ENCODE measurements around the gene NOS1AP.
A peak's percentile ranks its signal among the peaks of the same experiment; 100 is the strongest.

NOS1AP gene

DNA sequence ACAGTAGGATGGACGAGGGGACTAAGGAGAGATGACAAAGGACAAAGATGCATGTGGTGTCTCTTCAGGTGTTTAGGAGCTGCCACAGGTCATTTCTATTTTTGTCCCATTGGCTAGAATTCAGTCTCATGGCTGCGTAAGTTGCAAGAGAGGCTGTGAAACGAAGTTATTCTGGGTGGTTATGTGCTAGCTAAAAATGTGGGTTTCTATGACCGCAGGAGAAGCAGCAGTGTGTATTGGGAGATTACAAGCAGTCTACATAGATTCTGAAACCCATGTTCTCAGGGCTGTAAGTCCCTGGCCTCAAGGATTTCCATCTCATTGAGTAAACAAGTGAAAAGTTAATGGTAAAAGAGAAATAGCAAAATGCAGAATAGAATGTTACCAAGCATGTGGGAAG lies 196.5 kb downstream of the NOS1AP start:
- no peak for DNase-seq

DNA sequence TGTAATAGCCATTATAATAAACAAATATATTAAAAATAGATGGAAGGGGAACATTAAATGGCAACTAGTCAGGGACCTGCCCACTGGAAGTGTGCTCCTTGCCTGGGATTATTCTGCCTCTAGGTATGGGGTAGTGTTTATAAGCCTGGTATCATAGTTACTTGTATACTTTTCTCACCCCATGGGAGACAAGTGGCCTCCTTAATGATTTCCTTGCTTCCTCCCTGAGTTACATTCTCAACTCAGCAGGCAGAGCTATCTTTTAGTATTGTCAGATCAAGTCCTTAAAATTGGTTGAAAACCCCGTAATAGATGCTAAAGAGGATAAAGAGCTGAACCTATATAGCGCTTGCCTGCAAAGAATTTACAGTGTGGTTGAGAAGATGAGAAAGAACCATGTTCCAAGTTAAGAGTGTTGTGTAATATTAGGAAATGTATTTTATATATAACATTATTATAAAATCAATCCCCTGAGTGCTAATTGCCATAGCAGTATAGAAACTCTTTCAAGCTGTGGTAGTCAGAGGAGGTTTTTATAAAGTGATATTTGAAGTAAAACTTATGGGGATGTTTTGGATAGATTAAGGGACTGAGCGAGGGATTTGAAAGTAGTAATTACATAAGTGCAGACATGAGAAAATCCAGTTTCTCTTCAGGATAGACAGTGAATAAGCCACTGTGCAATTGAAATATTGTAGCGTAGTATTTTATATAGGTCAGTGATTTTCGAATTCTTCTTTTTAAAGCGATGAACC lies 200.7 kb downstream of the NOS1AP start:
- DNase-seq, result no peak

DNA sequence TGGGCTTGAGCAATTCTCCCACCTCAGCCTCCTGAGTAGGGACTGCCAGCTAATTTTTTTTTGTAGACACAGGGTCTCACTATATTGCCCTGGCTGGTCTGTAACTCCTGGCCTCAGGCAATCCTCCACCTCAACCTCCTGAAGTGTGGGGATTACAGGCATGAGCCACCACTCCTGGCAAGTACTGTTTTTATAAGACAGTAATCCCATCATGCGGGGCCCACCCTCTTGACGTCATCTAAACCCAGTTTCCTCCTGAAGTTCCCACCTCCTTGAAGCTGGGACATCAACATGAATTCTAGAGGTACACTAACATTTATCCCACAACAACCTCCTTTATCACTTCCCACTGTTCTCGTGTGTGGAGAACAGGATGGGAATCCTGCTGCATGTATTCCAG lies 202.5 kb downstream of the NOS1AP start:
- no peak for DNase-seq

DNA sequence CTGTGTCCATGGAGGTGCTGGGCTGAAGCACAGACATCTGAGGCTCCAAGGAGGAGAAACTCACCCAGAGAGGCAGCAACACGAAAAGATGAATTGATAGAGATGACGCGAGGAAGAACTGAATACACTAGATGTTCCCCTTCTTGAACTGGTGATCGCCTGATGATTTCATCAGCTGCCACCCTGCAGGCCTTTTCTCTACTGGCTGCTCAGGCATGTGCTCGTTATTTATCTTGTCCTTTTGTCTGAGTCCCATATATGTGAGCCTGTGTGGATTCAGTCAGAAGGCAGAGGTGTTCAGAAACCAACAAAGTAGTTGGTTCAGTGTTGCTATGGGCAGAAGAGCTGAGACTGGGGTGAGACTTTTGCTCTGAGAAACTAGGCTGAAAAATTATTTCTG lies 202.9 kb downstream of the NOS1AP start:
- no peak for DNase-seq

DNA sequence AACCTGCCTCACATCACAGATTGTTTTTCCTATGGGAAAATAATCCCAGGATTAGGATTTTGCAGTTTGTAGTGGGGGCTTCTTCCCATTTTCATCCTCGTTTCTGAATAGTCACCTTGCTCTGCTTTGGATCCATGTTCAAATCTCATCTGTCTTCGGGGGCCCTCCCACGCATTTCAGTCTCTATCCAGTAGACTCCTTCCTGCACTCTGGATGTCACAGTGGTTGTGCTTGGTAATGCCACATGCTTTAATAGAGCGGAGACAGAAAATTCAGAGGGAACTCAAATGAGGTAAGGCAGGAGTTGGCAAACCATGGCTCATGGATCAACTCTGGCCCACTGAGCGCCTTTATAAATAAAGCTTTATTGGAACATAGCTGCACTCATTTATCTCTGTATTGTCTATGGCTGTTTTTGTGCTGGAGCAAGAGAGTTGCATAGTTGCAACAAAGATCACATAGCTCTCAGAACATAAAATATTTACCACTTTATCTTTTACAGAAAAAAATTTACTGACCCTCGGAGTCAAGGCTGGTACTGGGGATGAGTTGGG lies 206.2 kb downstream of the NOS1AP start:
- DNase-seq, result no peak

DNA sequence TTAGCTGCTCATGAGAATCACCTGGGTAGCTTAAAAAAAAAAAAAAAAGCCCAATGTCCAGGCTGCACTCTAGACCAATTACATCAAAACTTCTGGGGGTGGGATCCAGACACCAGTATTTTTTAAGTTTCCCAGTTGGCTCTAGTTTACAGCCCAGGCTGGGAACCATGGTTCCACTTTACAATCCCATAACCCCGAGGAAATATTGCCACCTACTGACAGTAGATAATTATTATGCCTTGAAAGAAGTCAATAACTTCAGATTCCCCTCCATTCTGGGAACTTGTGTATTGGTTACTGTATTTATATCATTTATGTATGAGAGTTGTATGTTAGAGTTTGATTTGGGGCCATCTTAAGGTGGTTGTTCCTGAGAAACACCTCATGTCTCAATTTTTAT lies 207.0 kb downstream of the NOS1AP start:
- DNase-seq, result peak; percentile 22

DNA sequence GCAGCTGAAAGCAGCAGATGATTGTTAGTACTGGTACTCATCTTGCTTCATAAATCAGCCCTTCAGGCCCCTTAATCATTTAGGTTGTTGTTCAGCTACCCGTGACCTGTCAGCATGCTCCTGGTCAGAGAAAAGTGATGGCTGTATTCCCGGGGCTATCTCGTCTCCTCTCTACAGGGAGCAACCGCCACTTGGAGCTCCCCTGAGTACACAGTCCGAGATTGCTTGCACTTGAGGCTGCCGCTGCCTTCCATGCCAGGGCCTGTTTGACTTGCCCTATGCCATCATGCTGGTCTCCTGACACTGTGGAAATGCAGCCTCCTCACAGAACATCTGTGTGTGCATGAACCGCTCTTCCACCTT lies 209.6 kb downstream of the NOS1AP start:
- no peak for DNase-seq

DNA sequence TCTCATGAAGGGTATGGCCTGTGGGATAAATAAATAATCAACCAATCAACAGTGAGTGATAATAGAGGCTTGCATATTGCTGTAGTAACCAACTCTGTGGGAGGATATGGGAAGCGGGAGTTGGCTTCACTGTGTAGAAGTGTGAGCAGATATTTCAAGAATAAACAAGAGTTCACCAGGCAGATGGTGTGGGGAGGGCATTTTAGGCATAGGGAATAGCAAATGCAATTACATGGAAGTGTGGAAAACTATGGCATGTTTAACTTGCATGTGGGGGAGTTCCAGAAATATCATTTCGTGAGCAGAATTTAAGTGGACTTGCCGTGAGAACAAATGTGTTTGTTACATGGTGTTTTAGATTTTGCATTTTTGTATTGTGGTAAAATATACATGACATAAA lies 211.9 kb downstream of the NOS1AP start:
- no peak for DNase-seq

DNA sequence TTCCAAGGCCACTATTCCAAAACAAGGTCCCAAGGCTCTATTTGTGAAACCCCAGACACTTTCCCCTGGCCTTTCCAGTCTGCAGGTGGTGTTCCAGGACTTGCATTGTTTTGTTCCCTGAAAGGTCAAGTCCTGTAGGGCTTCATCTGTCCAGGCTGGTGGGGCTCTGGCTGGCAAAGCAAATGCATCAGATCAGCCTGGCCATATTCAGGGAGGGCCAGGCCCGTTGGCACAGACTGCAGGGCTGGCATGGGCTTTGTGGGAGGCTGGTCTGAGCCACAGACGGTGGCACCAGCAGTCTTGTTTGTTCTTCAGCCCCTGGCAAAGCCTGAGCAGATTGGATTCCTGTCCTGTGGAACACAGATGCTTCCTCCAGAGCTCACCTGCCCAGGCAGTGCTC lies 214.2 kb downstream of the NOS1AP start:
- no peak for DNase-seq

DNA sequence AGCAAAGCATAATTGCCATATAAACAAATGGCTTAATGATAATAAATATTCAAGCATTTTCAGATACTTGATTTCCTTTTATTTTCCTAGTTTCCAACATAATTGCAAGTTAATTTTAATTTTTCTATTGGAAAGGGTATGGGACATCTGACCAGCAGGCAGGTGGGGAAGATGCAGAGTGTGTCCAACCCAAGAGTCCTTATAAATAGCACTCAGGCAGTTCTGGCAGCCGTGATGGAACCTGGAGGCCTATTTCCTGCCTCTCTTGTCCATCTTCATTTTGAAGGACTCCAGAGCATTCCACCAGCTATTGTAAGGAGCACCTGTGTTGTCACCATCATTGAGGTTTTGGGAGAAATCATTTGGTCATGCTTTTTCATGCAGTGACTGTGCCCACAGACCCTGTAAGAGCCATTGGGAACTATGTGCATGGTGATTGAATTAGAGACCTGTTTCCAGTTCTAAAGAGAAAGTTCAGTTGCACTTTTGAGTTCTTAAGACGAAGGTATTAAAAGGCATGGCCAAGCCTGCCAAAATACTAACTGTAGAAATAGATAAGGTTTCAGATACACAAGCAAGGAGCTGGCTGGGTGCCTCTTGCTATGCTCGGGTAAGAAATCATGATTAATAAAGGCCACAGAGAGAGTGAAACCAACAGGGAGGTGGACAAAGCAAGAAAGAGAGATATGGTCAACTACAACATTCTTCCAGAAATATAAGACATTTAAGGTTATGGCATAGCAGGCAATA lies 214.9 kb downstream of the NOS1AP start:
- DNase-seq, result no peak

DNA sequence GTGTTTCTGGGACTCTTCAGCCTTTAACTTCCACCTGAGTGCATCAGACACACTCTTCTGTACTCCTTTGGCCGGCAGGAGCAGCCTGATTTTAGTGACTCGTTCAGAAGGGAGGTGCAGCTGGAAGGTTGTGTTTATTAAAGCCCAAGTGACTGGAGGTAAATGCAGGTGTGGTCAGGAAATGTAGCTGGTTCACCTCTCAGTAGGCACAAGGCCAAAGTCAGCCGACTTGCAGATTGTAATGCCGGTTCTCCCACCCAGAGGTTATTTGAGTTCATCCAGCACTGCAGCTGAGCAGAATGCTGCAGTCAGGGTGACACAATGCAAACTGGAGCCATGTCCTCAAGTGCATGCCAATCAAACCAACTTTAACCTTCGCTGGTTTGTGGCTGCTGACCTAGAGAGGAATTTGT lies 215.7 kb downstream of the NOS1AP start:
- no peak for DNase-seq

DNA sequence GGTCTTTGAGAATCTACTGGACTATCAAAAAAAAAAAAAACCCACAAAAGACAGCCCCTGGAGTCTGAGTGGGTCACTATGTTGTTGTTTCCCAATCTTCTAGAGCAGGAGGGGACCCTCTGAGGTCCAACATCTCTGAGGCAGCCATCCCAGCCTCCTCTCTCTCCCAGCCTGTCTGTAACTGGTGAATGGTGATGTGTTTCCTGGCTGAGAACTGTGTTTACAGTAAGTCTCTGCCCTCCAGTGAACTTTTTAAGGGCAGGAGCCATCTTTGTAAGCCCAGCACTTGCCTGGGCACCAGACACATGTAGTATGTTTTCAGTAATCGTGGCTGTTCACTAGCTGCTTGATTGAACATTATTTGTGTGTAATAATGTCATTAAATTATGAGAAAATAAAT lies 221.5 kb downstream of the NOS1AP start:
- no peak for DNase-seq

DNA sequence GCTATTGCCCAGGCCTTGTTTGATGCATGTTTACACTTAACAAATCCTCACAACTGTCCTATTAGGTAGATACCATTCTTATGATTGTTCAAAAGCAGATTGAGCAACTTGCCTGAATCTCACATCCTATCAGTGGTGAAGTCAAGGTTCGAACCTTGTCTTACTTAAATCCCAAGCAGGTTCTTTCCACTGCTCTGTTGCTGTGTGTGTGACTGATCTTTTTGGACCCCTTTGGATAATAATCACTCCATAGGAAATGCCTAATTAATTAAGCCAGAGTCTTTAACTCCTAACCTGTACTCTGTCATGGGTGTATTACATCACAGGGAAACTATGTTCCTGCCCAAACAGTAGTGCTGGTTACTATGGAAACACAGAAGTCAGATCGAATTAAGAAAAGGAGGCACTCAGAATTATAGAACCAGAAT lies 222.9 kb downstream of the NOS1AP start:
- no peak for DNase-seq

DNA sequence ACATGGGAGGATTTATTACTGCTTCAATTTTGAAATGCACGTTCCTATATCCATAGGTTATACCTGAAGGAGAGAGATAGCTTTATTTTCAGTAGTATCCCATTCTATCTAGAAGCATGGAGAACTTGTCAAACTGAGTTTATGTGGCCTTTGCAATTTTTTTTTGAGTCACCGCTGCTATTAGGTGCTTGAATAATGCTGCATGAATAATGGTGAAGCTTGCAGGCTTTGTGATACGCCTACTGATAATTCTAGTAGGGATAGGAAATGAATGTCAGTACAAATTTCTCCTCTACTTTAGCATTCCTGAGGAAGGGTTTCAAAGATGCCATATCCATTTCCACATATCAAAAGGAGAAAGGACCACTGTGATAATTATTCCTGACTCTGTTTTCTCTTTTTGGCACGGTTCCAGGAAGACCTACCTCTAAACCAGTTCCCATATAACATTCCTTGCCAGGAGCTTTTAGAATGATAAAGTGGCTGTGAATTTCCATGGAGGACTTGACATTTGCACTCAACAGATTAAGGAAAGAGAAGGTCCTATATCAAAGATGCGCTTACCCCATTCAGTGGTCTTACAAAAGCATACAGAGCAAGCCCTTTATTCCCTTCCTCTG lies 223.7 kb downstream of the NOS1AP start:
- no peak for DNase-seq

DNA sequence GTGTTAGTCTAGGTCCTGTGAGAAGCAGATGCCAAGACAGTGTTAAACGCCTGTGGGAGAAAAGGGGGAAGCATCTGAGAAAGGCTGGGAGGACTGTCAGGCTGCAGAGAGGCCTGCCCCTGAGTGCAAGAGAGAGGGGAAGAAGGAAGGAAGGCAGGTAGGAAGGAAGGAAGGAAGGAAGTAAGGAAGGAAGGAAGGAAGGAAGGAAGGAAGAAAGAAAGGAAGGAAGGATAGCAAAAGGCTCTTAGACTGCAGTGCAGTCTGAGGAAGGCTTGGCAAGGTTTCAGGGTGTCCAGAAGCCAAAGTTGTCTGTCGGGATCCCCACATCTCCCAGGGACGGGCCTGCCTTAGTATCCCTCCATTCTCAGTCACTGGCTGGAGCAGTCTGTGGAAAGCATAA lies 224.5 kb downstream of the NOS1AP start:
- DNase-seq, result no peak

DNA sequence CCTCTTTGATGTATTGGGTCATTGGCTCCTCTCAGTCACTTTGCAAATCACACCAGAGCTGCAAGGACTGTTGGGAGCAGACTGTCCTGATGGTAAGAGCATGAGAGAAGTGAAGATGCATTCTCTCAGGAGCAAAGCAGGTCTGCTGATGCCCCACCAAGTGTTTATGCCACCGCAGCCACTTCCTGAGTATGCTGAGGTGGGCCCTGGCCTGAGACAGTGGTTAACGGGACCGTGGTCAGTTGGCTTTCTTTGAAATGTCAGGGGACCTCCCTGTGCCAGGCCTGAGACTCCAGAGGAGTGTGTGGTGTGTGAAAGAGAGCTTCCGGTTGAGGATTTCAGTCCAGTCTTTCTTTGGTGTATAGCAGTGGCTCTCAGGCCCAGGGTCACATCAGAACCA lies 227.7 kb downstream of the NOS1AP start:
- DNase-seq, result no peak

DNA sequence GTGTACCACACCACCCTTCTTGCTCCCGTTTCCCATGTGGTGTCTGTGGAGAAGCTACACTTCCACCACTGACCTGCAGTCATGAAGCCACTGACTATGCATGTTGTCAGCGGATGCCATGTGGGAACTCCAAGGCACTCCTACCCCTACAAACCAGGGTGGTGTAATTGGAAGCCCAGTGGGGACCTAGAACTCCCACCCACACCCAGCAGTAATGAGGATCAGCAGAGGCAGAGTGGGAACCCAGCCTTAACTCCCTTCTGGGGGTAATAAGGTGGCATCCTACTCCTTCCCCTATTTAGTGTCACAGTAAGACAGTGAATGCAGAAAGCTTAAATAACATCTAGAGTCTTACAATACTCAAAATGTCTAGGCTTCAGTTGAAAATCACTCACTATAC lies 228.8 kb downstream of the NOS1AP start:
- no peak for DNase-seq

DNA sequence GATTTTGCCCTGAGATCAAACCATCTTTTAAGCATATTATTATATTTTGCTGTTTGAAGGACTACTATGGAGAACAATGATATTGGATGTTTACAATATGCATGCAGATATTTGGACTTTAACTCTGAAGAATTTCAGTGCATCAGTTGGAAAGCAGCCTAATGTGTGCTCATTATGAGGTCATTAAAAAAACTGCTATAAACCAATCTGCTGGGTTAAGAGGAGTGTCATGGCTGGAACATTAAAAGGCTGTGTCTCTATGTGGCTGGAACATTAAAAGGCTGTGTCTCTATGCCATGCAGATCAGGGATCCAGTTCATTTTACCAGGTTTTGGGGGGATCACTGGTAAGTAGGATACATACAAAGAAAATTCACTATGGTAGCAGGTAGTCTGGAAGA lies 229.5 kb downstream of the NOS1AP start:
- DNase-seq, result no peak

DNA sequence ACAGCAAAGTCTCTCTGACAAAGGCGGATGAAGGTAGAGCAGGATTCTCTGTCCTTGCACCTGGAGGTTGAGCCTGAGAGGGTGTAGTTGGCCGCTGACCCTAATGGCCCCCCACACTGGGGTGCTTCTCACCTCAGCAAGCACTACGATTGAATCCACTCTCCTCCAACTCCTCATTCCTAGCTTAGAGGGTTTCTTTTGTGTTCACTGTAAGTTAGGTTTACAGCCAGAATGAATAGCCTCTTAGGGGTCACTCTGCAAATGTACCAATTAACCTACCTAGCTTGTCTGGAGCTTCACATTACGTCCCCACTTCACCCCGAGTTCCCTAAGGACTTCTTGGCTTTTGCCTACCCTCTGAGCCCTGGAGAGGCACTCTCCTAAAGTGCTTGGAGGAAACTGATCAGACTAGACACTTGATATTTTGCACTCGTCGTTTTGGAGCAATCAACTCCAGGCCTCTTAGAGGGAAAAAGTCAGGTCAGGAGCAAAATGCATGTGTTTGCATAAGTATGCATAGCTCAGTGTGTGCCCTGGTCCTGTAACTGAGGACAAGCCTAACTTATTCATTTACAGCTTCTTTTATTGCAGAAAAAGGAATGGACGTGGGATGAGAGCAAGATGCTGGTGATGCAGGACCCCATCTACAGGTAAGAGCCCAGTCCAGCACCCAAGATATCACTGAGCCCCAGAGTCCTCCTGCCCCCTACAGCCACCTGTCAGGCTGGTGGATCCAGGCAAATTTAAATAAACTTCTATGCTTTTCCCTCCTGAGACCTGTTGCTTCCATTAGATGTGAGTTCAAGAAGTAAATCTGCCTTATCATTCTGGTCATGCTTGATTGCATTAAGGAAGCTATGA lies 230.8 kb downstream of the NOS1AP start:
- no peak for DNase-seq

DNA sequence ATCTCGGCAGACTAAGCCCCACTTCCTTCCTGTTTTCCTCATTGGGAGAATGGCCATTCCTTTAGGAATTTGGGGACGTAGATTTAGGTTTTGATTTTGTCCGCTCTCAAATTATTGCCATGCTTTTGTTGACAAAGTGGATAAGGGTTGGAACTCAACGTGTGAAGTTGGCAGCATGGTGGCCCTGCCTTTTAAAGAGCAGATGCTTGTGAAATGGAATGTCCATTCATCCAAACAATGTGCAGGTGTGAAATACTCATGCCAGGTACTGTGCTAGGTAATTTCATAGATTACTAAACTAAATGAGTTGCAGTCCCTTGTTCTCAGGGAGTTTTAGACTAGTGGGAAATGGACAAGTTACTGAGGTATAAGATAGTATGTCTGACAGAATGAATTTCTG lies 232.2 kb downstream of the NOS1AP start:
- DNase-seq, result no peak

DNA sequence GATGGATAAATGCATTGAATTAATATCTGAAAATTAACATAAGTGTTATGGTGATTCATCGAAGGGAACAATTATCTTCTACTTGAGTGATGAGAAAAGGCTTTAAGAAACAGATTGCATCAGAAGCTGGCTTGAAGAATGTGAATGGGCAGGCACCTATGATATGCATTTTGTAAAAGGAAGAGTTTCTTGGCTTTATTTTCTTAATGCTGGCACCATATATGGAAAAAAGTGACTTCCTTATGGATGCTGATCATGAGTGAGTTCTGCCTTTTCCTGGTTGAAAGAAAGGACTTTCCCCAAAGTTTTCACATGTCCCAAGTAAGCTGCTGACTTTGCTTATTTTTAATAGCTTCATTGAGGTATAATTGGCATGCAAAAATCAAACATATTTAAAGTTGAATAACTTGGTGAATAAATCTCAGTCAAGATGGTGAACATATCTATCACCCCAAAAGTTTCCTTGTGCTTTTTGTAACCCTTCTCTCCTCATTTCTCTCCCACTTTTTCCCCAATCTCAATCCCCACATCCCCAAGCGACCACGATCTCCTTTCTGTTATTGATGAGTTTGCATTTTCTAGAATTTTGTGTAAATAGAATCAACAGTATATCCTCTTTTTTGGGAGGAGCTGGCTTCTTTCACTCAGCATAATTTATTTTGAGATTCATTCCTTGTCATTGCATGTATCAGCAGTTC lies 233.0 kb downstream of the NOS1AP start:
- DNase-seq, result no peak

DNA sequence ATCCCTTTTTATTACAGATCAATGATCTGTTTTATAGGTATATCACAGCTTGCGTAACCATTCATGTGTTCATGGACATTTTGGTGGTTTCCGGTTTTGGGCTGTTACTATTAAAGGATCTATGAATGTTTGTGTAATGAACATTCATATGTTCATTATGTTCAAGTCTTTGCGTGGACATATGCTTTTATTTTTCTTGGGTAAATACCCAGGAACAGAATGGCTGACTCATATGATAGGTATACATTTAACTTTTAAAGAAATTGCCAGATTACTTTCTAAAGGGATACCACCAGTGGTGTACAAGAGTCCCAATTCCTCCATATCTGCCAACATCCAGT lies 233.5 kb downstream of the NOS1AP start:
- DNase-seq, result no peak

DNA sequence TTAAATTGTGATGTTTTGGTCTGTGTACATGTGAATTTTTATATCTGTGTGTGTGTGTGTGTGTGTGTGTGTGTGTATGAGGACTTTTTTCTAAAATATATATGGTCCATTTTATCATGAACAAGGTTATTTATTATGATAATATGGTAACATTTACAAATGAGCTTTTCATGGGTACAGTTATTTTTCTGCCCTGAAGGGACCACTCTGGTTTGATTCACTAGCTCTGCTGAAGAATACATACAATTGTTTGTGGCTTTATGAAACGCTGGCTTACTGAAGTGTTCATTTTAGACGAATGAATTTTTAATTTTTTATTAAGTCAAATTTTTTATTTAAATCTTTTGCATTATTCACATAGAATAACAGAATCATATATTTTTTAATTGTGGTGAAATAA lies 235.2 kb downstream of the NOS1AP start:
- DNase-seq, result no peak

Measured in NCI-H1048 (cell line).